Central memory CD4-positive, alpha-beta T cell (primary cell): ENCODE data around the gene PNMA1.

ENCODE experiments used
- DNase-seq: peaks from one replicate; pipeline ENCODE4 v3.0.0; 2022
- total RNA-seq, 3 experiments: gene quantifications; one replicate each; lab custom pipeline; 2026; lab: John Stamatoyannopoulos, UW

PNMA1 gene
- 62.4 to 107 (median 67.9) reads per million in 3 experiments for total RNA-seq

GRCh38 chr14:73713803-73714655, at the start of gene PNMA1:
Gene PNMA1, minus strand, starts transcription at chr14:73714384. Its CDS starts 745 bp downstream, at chr14:73713639.
- DNase-seq, result peak; percentile 82

- DNase-seq, result no peak
Measured at GRCh38 chr14:73763396-73763795, 49.2 kb upstream of the PNMA1 start.

GRCh38 chr14:73762375-73762822, 48.2 kb upstream of the PNMA1 start:
- peak; percentile 33 for DNase-seq

GRCh38 chr14:73761618-73762355, 47.6 kb upstream of the PNMA1 start:
- no peak for DNase-seq

GRCh38 chr14:73760598-73761586, 46.7 kb upstream of the PNMA1 start:
- DNase-seq, result no peak

GRCh38 chr14:73759714-73760597, 45.8 kb upstream of the PNMA1 start:
- DNase-seq, result peak; percentile 97

DNA sequence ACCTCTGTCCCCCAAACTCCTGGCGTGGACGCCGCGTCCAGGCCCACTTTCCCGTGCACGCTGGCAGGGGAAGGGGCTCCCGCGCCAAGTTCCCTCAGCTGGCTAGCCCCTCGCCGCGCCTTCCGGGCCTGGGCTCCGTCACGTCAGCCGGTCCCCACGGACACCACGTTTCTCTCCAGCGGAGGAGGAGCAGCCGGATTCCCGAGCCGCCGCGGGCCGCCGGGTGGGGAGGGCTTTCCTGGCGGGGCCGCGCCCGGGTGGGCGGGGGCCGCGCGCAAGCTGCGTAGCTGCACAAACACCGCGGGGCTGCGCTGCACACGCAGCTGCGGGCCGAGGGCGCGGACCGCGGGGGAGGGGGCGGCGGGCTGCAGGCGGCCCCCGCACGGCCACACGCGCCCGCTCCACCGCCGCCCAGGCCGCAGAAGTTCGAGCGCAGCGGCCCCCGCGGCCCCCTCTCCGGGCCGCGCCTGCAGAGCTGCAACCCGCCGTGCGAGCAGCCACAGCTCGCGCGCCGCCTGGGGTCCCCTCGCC, 45.1 kb upstream of the PNMA1 start:
- peak; percentile 58 for DNase-seq

DNA sequence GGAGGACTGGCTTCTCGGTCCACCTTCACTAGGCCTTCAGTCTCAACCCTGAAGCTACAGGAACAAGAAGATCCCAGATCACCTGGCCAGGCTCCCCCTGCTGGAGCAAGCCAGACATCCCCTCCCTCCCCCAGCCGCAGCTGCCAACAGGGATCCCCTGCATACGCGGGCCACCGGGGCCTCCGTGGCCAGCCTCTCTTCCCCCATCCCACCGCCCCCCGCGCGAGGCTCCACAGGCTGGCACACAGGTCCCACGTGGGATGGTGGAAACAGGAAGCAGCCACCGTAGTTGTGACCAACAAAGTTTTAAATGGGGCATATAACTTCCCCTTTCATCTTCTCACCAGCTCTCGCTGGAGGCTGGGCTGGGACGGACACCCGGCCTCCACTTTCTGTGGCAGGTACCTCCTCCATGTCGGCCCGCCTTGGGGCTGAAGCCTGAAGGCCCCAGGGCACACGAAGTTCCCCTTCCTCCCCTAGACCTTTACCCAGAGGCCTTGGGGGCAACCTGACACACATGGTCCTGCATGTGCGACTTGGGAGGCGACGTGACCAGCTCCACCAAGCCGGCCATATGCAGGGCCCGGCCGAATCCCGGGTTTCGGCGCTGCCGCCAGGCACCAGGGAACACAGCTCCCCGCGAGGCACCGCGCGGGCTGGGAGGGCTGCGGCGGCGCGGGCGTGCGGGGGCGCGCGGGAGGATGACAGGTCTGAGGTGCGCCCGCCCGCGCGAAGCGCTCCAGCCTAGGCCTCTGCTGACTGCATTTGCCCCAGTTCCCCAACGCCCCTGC, 44.4 kb upstream of the PNMA1 start:
- peak; percentile 73 for DNase-seq

DNA sequence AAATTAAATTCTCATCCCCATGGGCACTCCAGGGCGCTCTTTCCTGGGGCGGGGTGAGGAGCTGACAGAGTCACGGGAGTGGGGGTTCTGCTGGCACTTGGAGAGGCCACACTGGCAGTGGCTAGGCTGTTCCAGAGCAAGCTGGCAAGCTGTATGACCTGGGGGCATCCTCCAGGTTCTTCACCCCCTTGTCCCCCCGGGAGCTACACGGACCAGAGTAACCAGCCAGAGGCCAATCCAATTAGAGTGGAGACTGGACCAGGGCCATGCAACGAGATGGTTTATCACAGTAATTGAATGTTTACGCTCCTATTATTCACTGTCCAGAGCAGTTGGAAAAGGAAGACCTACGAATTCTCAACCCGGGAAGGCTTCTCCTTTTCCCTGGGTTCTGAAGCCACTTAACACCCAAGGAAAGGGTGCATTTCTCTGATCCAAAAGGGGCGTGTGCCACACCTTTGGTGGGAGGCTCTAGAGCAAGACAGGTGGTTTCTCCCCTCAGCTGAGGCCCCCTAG, 43.8 kb upstream of the PNMA1 start:
- DNase-seq, result no peak

GRCh38 chr14:73757381-73757780, 43.2 kb upstream of the PNMA1 start:
- DNase-seq, result no peak

DNA sequence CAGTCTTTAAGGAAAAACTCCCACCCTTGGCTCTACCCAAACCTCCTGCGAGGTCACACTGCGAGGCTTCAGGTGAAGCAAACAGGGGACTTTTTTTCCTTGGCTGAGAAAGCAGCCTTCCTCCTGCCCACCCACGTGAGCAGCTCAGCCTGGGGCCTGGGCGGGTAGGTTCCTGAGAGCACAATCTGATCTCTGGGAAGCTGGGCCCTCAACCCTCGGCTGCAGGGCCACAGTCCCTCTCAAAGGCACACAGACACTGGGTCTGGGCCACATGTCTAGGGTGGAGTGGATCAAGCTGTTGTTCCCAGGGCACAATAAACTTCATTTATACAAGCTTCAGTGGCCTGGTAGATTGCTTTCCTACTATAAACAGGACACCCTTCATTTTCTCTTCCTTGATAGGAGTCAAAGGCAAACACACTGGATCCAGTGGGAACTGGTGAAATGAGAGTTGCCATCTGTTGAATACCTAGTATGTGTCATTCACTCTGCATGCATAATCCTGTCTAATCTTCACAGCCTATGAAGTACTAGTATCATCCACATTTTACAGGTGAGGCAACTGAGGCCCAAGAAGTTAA, 41.3 kb upstream of the PNMA1 start:
- DNase-seq, result no peak

GRCh38 chr14:73754911-73755360, 40.8 kb upstream of the PNMA1 start:
- DNase-seq, result no peak

DNA sequence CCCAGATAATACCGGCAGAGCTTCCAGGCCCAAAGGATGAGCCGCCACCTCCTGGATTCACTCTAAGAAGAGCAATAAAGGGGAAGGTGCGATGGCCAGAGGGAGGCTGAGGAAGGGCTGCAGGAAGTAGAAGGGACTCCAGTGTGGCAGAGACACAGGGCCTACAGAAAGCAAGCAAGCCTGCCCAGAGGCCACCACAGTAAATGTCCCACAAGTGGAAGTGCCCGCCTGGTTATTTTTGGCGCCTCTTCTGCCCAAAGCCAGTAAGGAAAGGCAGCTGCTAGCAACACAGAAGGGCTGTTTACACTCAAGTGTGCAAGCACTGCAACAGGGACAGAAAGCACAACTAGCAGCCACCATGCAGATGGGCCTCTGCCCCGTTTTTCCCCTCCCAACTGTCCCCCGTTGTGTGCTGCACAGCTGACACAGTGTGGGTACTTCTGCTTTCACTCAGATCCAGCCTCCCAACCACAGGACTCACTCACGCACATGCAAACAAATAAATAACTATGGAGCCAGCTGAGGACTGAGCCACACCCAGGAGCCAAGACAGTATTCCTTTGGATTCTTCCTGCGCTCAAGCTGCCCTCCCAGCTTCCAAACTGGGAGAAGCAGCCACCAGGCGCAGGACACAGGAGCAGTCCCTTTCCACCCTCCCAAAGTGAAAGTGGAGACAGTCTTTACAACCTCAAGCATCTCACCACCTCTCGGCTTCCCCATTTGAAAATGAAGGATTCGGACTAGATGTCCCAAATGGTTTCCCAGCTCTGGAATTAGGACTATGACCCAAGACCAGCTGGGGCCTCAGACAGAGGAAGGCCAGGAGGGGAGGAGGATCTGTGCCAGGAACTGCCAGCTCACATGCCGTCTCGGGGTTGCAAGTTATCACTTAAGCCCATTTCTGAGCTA, 40.0 kb upstream of the PNMA1 start:
- peak; percentile 40 for DNase-seq

- DNase-seq, result peak; percentile 63
Measured at GRCh38 chr14:73753124-73753886, 39.1 kb upstream of the PNMA1 start.

DNA sequence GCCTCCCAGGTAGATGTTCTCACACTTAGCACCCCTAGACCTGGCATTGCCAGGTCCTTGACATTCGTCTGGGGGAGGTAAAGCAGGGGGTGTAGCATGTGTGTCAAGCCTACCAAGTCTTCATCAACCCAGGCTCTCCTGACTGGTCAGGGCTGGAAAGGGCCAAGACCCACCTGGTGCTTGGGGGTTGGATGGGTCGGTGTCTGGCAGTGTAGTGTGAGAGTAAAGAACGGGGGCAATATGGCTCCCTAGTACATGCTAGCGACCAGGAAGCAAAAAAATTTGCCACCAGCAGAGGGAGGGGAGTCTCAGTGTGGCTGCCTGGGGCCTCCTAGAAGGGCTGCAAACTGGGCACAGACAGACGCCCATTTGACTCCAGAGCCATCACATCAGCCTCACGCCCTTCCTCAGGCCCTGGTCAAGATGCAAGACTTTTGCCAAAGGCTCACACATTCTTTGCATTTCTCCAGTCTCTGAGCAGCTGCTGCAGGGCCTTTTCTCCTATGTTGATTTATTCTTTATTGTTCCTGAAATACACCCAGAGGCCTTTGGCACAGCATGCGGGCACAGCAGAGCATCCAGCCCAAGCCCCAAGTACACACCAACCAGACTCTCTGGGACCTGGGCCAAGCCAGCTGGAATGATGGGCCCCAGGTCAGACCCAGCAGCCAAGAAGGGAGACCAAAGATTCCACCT, 38.3 kb upstream of the PNMA1 start:
- DNase-seq, result peak; percentile 52

DNA sequence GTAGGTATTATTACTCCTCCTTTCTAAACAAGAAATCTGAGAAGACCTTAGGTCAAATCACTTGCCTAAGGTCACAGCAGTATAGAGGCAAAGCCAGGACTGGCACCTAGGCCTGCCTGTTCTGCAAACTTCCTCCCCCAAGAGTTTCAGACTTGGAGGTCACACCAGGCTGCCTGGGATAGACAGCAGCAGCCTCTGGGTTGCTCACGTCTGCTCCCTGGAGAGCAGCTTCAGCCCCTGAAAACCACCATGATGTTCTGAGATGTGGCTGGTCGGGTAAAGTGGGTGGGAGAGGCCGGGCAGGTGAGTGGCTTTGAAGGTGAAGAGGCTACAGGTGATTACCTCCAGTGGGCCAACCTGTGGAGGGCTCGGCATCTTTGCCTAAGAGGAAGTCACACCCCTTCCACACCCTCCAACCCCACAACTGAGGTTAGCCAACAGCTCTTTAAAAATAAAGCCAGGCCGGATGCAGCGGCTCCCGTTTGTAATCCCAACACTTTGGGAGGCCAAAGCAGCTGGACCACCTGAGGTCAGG, 37.0 kb upstream of the PNMA1 start:
- peak; percentile 41 for DNase-seq

- DNase-seq, result no peak
Measured at GRCh38 chr14:73750531-73750901, 36.3 kb upstream of the PNMA1 start.
